BJ (cell line): ENCODE results near the gene GJC1. TPM values are rescaled to one million over a fixed set of nuclear protein-coding genes. Genes with fewer than 3 reads are reported as not detected.

Source experiments
- CTCF ChIA-PET: fragments of 350-600 bp; formaldehyde crosslinking; extraction: SDS; loops from one replicate; lab custom pipeline; 2021; ENCODE audit warnings: antibody characterized with exemption, inconsistent platforms; lab: Yijun Ruan, JAX
- POLR2A ChIA-PET: fragments of 300-600 bp; sonication (Branson Sonifier 250); formaldehyde crosslinking; extraction: SDS; loops from one replicate; lab custom pipeline; 2021; ENCODE audit warnings: antibody characterized with exemption; lab: Charles Lee
- DNase-seq: peaks from one replicate; pipeline ENCODE4 v3.0.0-alpha.2; 2011; ENCODE audit warnings: low read depth
- H3K27me3 ChIP-seq: 2 replicates; pipeline ENCODE4 v1.6.0; 2011; ENCODE audit warnings: low read length; ENCODE audit not compliant: control insufficient read depth, insufficient read depth
- H3K36me3 ChIP-seq: 2 replicates; pipeline ENCODE4 v1.5.1; 2011; ENCODE audit warnings: low read length; ENCODE audit not compliant: control insufficient read depth, insufficient read depth
- H3K4me3 ChIP-seq: 2 replicates; pipeline ENCODE4 v1.5.1; 2011; ENCODE audit warnings: low read depth, mild to moderate bottlenecking, control low read depth, low read length
- polyA plus RNA-seq: library from polyadenylated mRNA; depleted of rRNA; stranded (reverse); fragments of >200 nt; gene quantifications from 2 replicates; pipeline ENCODE4 v1.2.3, GENCODE V29; 2011
- TF ChIP-seq, protein P1 (sequence below): IDR thresholded peaks from 2 replicates; pipeline ENCODE4 v1.5.1; 2011; ENCODE audit warnings: low read depth, mild to moderate bottlenecking, control low read depth, inconsistent platforms, low read length, moderate library complexity; ENCODE audit not compliant: insufficient read depth

The GJC1 gene
- polyA plus RNA-seq, 1 experiment = 26.5 TPM

DNA sequence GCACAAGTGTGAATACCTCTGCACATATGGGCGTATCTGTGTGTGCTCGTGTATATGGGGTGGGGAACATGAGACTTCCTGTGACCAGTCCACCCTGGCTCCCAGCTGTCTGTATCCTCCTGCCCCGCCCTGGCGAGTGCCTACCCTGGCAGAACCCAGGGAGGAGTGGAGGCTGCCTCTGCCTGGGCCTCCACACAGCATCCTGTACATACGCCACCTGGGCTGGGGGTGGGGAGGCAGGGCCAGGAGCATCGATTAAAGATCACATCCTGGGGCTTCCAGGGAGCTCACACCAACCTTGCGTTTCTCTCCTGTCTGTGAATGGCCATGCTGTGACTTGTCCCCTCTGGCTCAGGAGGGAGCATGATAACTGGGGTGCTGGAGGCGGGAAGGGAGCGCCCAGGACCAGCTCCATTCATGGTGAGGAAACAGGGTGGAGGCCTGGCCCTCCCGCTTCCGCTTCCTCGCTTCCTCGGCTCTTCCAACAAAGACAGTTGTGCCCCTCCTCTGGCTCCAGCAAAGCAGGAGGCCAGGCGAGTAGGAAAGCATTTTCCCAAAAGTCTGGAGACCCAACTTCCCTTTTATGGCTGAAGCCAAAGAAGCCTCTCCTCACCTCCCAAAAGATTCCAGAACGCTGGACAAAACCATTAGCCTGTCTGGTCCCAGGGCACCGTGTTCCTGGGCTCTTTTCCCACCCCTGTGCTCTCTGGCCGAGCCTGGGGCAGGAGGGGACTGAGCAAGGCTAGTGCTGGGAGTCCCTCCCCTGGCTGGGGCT is 48.3 kb downstream of the GJC1 start:
- ChIA-PET CTCF (interaction anchor here (1.0 to 14.4 kb wide), 5 partner anchors 13 to 97 kb away, joined by 3 to 452 read pairs (median 3); no protein-coding TSS in a partner anchor), POLR2A (no interaction called here)
- Histone ChIP-seq H3K4me3 (no peak overlapping the region), H3K36me3 (no peaks in the 10 kb centered on the region), H3K27me3 (no peaks in the 10 kb centered on the region)
- TF ChIP-seq, protein P1, sequence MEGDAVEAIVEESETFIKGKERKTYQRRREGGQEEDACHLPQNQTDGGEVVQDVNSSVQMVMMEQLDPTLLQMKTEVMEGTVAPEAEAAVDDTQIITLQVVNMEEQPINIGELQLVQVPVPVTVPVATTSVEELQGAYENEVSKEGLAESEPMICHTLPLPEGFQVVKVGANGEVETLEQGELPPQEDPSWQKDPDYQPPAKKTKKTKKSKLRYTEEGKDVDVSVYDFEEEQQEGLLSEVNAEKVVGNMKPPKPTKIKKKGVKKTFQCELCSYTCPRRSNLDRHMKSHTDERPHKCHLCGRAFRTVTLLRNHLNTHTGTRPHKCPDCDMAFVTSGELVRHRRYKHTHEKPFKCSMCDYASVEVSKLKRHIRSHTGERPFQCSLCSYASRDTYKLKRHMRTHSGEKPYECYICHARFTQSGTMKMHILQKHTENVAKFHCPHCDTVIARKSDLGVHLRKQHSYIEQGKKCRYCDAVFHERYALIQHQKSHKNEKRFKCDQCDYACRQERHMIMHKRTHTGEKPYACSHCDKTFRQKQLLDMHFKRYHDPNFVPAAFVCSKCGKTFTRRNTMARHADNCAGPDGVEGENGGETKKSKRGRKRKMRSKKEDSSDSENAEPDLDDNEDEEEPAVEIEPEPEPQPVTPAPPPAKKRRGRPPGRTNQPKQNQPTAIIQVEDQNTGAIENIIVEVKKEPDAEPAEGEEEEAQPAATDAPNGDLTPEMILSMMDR = no peak
- DNase-seq = no peak

DNA sequence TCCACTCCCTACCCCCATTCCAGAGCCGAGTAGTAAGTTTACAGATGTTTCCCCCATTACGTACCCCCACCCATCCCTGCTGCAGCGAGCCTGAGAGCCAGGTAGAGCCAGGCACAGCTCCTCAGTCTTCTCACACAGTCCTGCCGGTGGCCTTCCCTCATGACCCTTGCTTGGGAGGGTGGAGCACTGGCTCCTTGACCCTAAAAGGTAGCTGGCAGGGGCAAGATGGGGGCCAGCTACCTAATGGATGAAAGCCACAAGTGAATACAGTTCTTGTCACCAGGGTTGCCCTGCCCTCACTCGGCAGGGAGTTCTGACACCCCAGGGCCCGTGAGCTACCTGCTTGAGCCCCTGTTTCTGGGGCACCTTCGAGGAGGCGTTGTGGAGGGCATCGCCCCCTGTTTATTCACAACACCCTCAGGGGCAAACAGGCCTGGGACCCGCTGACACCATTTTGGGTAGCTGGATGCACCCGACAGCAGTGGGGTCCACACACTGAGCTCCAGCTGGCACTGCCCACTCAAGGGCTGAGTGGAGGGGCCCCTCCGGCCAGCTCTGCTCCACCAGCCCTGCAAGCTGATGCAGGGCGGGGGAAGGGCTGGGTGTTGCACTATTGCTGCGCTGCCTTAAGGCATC is 49.1 kb downstream of the GJC1 start:
- no peaks in the 10 kb centered on the region for H3K36me3 ChIP-seq
- no peak overlapping the region for H3K4me3 ChIP-seq
- ChIA-PET POLR2A (no interaction called here), CTCF (interaction anchor here (0.9 to 14.4 kb wide), 7 partner anchors 8 to 223 kb away, joined by 3 to 452 read pairs (median 21); no protein-coding TSS in a partner anchor)
- DNase-seq = no peak
- TF ChIP-seq, protein P1 = no peak
- no peaks in the 10 kb centered on the region for H3K27me3 ChIP-seq

DNA sequence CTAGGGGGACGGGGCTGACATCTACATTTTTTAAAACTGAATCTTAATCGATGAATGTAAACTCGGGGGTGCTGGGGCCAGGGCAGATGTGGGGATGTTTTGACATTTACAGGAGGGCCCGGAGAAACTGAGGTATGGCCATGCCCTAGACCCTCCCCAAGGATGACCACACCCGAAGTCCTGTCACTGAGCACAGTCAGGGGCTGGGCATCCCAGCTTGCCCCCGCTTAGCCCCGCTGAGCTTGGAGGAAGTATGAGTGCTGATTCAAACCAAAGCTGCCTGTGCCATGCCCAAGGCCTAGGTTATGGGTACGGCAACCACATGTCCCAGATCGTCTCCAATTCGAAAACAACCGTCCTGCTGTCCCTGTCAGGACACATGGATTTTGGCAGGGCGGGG is 49.9 kb downstream of the GJC1 start:
- CTCF ChIA-PET = interaction anchor here (0.8 to 14.4 kb wide), 25 partner anchors 9 to 355 kb away, joined by 3 to 452 read pairs (median 10); partner anchors contain the start of genes ACBD4, EFTUD2, GJC1 and HIGD1B
- H3K36me3 ChIP-seq = no peaks in the 10 kb centered on the region
- H3K4me3 ChIP-seq = no peak overlapping the region
- DNase-seq = no peak
- POLR2A ChIA-PET = no interaction called here
- TF ChIP-seq, protein P1 = no peak
- no peaks in the 10 kb centered on the region for H3K27me3 ChIP-seq

DNA sequence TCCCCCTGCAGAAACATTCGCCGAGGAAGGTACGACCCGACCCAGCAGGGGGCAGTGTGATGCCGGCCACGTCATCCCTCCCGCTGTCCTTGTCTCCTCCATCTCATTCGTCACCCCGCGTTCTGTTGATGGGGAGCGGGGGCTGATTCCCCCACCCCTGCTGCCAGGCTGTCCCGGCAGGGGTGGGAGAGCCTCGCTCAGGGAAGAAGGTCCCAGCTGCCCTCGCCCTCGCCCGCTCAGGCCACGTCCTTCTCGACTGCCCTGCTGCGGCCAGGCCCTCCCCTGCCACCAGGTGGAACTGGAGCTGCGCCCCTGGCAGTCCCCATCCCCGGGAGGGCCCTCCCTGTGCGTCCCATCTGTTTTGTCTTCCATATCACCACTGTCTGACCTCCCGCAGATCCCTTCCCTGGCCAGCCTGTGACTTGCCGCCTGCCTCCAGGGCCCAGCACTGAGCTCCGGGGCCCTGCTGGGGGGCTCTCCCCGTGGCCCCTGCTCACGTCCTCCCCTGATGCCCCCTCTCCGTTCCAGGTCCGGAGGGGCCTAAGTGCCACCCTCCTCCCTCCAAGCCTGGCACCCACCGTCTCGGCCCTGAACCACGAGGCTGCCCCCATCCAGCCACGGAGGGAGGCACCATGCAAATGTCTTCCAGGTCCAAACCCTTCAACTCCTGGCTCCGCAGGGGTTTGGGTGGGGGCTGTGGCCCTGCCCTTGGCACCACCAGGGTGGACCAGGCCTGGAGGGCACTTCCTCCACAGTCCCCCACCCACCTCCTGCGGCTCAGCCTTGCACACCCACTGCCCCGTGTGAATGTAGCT is 50.7 kb downstream of the GJC1 start:
- H3K4me3 ChIP-seq = peak overlapping the region; percentile 44
- ChIA-PET CTCF (interaction anchor here (0.6 to 14.4 kb wide), 42 partner anchors 10 to 1275 kb away, joined by 3 to 452 read pairs (median 6); partner anchors contain the start of genes ACBD4, EFTUD2, GJC1 and HIGD1B), POLR2A (no interaction called here)
- no peak for DNase-seq
- TF ChIP-seq, protein P1 = peak; percentile 86
- no peaks in the 10 kb centered on the region for H3K27me3 ChIP-seq
- H3K36me3 ChIP-seq = no peaks in the 10 kb centered on the region
